H1 (cell line): Measurements from ENCODE around the gene SRRM3. TPM values are rescaled to one million over a fixed set of nuclear protein-coding genes. Genes with fewer than 3 reads are reported as not detected.

ENCODE experiments used
- CTCF ChIA-PET: fragments of 300-600 bp; sonication (Branson Sonifier 250); formaldehyde crosslinking; loops from one replicate; lab custom pipeline; 2021; ENCODE audit not compliant: partially characterized antibody; lab: Charles Lee
- POLR2A ChIA-PET: fragments of 300-600 bp; sonication (Branson Sonifier 250); formaldehyde crosslinking; loops from one replicate; lab custom pipeline; 2021; ENCODE audit warnings: inconsistent platforms; ENCODE audit not compliant: partially characterized antibody; lab: Charles Lee
- DNase-seq, 2 experiments: peaks; one replicate each; pipeline versions ENCODE4 v3.0.0 to v3.0.0-alpha.2; 2010 to 2022; ENCODE audit warnings: low spot score in 2 of 2, low read depth in 1 of 2, mixed read lengths in 1 of 2
- FAIRE-seq: peaks from 2 replicates; lab custom pipeline; 2011; peaks lifted over from hg19 to GRCh38; lab: Jason Lieb, UNC
- H2AFZ ChIP-seq: 2 replicates; pipeline ENCODE4 v1.8.1; 2012; ENCODE audit warnings: low read length, inconsistent platforms
- H2AK5ac ChIP-seq: 2 replicates; pipeline ENCODE4 v1.6.1; 2013; ENCODE audit warnings: low read depth, low read length
- H2BK120ac ChIP-seq: replicated peaks from 2 replicates; pipeline ENCODE3; 2013; ENCODE audit warnings: low read depth, low read length, inconsistent platforms
- H2BK12ac ChIP-seq: 2 replicates; pipeline ENCODE4 v1.6.1; 2013; ENCODE audit warnings: low read depth, low read length
- H2BK15ac ChIP-seq: 2 replicates; pipeline ENCODE4 v1.6.1; 2013; ENCODE audit warnings: low read length
- H2BK20ac ChIP-seq: 2 replicates; pipeline ENCODE4 v1.6.1; 2013; ENCODE audit warnings: low read length
- H2BK5ac ChIP-seq: 2 replicates; pipeline ENCODE4 v1.6.1; 2013; ENCODE audit warnings: low read depth, low read length
- H3K14ac ChIP-seq: 2 replicates; pipeline ENCODE4 v1.6.1; 2013; ENCODE audit warnings: inconsistent platforms; ENCODE audit not compliant: insufficient read length
- H3K18ac ChIP-seq: 2 replicates; pipeline ENCODE4 v1.6.1; 2013; ENCODE audit warnings: low read length; ENCODE audit errors: extremely low read depth
- H3K23ac ChIP-seq: 2 replicates; pipeline ENCODE4 v1.6.1; 2013; ENCODE audit warnings: inconsistent platforms; ENCODE audit not compliant: insufficient read length
- H3K23me2 ChIP-seq: 2 replicates; pipeline ENCODE4 v1.6.1; 2013; ENCODE audit warnings: low read depth, low read length
- H3K27ac ChIP-seq: 2 replicates; pipeline ENCODE4 v1.6.1; 2011; ENCODE audit warnings: low read depth, low read length, inconsistent platforms
- H3K27me3 ChIP-seq, 4 experiments: replicated peaks in 1 of 4; 1 replicate in 1 of 4; 2 replicates in 3 of 4; pipeline versions ENCODE4 v1.6.1 to v1.8.1; 2011 to 2013; ENCODE audit warnings: low read length in 3 of 4, mild to moderate bottlenecking in 3 of 4, inconsistent platforms in 2 of 4, mixed read lengths in 2 of 4, moderate library complexity in 1 of 4; ENCODE audit not compliant: control insufficient read depth in 3 of 4, insufficient read depth in 3 of 4; ENCODE audit errors: extremely low read depth in 1 of 4
- H3K36me3 ChIP-seq, 4 experiments: 2 replicates each; pipeline versions ENCODE4 v1.6.1 to v1.8.1; 2011 to 2013; ENCODE audit warnings: mild to moderate bottlenecking in 4 of 4, low read length in 3 of 4, moderate library complexity in 2 of 4, control low read depth in 1 of 4, inconsistent platforms in 1 of 4; ENCODE audit not compliant: insufficient read depth in 4 of 4, control insufficient read depth in 2 of 4
- H3K4ac ChIP-seq: replicated peaks from 2 replicates; pipeline ENCODE3; 2013; ENCODE audit warnings: low read length, low read depth, mixed read lengths, inconsistent platforms; ENCODE audit not compliant: insufficient read length
- H3K4me1 ChIP-seq, 4 experiments: replicated peaks in 1 of 4; 1 replicate in 1 of 4; 2 replicates in 3 of 4; pipeline versions ENCODE4 v1.6.1 to v1.8.1; 2011 to 2013; ENCODE audit warnings: low read length in 3 of 4, inconsistent platforms in 2 of 4, mixed read lengths in 1 of 4; ENCODE audit not compliant: insufficient read depth in 4 of 4, control insufficient read depth in 3 of 4
- H3K4me2 ChIP-seq, 2 experiments: 2 replicates each; pipeline versions ENCODE4 v1.6.1 to v1.8.1; 2011 to 2013; ENCODE audit warnings: low read depth in 2 of 2, low read length in 2 of 2, control low read depth in 1 of 2, inconsistent platforms in 1 of 2, mild to moderate bottlenecking in 1 of 2; ENCODE audit not compliant: insufficient read depth in 1 of 2
- H3K4me3 ChIP-seq, 4 experiments: fragments of 200-600, 300-600 bp in 1 of 4; sonication (generic), shearing (Covaris generic), sonication (Bioruptor Twin) in 1 of 4; 2 replicates each; pipeline versions ENCODE4 v1.5.1 to v1.8.1; 2011 to 2016; ENCODE audit warnings: low read length in 4 of 4, low read depth in 3 of 4, control low read depth in 2 of 4, inconsistent platforms in 2 of 4, mild to moderate bottlenecking in 2 of 4, mixed read lengths in 1 of 4, moderate library complexity in 1 of 4; ENCODE audit not compliant: insufficient read depth in 2 of 4; ENCODE audit errors: extremely low read depth in 1 of 4
- H3K56ac ChIP-seq: replicated peaks from 2 replicates; pipeline ENCODE3; 2013; ENCODE audit warnings: low read depth, mild to moderate bottlenecking, mixed read lengths, low read length, inconsistent platforms; ENCODE audit not compliant: insufficient read length
- H3K79me1 ChIP-seq: 2 replicates; pipeline ENCODE4 v1.6.1; 2013; ENCODE audit warnings: low read depth, low read length, control low read depth
- H3K79me2 ChIP-seq, 2 experiments: 2 replicates each; pipeline versions ENCODE4 v1.6.1 to v1.8.1; 2012 to 2013; ENCODE audit warnings: low read length in 2 of 2, mild to moderate bottlenecking in 2 of 2, inconsistent platforms in 1 of 2; ENCODE audit not compliant: insufficient read depth in 2 of 2, control insufficient read depth in 1 of 2
- H3K9ac ChIP-seq, 4 experiments: replicated peaks in 1 of 4; 1 replicate in 1 of 4; 2 replicates in 3 of 4; pipeline versions ENCODE4 v1.6.1 to v1.8.1; 2011 to 2013; ENCODE audit warnings: low read depth in 3 of 4, low read length in 3 of 4, control low read depth in 2 of 4, mild to moderate bottlenecking in 2 of 4, moderate library complexity in 2 of 4, inconsistent platforms in 1 of 4; ENCODE audit errors: extremely low read depth in 1 of 4
- H3K9me3 ChIP-seq, 2 experiments: 2 replicates each; pipeline versions ENCODE4 v1.6.1 to v1.8.1; 2012 to 2013; ENCODE audit warnings: mild to moderate bottlenecking in 2 of 2, moderate library complexity in 2 of 2, control low read depth in 1 of 2, inconsistent platforms in 1 of 2, low read depth in 1 of 2, low read length in 1 of 2, mixed read lengths in 1 of 2; ENCODE audit not compliant: insufficient read depth in 2 of 2
- H4K20me1 ChIP-seq, 2 experiments: replicated peaks in 1 of 2; 2 replicates each; pipeline versions ENCODE3 to v1.8.1; 2011 to 2013; ENCODE audit warnings: inconsistent platforms in 2 of 2, low read length in 2 of 2, mild to moderate bottlenecking in 1 of 2; ENCODE audit not compliant: insufficient read depth in 2 of 2, control insufficient read depth in 1 of 2
- H4K5ac ChIP-seq: 2 replicates; pipeline ENCODE4 v1.6.1; 2013; ENCODE audit warnings: low read length, low read depth, mixed read lengths, inconsistent platforms; ENCODE audit not compliant: insufficient read length
- H4K8ac ChIP-seq: 2 replicates; pipeline ENCODE4 v1.8.0; 2013; ENCODE audit warnings: mild to moderate bottlenecking, moderate library complexity, low read length, inconsistent platforms; ENCODE audit not compliant: insufficient read depth; ENCODE audit errors: extremely low read depth
- H4K91ac ChIP-seq: replicated peaks from 2 replicates; pipeline ENCODE3; 2013; ENCODE audit warnings: low read length, mixed read lengths, inconsistent platforms; ENCODE audit not compliant: insufficient read length
- ASH2L ChIP-seq: fragments of 200-600, 300-600 bp; sonication (generic); IDR thresholded peaks from one replicate; pipeline ENCODE4 v1.7.1; 2017; ENCODE audit warnings: low read length
- BCL11A ChIP-seq, 2 experiments: IDR thresholded peaks; one replicate each; pipeline ENCODE4 v1.6.1; 2011; ENCODE audit warnings: low read depth in 2 of 2, low read length in 2 of 2, mild to moderate bottlenecking in 2 of 2
- FOSL1 ChIP-seq: IDR thresholded peaks from 2 replicates; pipeline ENCODE4 v1.6.1; 2011; ENCODE audit warnings: mild to moderate bottlenecking, low read depth, low read length, moderate library complexity; ENCODE audit not compliant: insufficient read depth
- KDM1A ChIP-seq: fragments of 200-600, 300-600 bp; sonication (generic); IDR thresholded peaks from 2 replicates; pipeline ENCODE4 v1.7.1; 2016; ENCODE audit warnings: mild to moderate bottlenecking, low read length, borderline replicate concordance
- POLR2A ChIP-seq, 2 experiments: IDR thresholded peaks; 1 replicate in 1 of 2; 2 replicates in 1 of 2; pipeline ENCODE4 v1.6.1; 2011; ENCODE audit warnings: low read depth in 2 of 2, low read length in 2 of 2, mild to moderate bottlenecking in 2 of 2; ENCODE audit errors: control extremely low read depth in 1 of 2
- POU5F1 ChIP-seq: IDR thresholded peaks from 2 replicates; pipeline ENCODE4 v1.6.1; 2011; ENCODE audit warnings: low read depth, mild to moderate bottlenecking, low read length, moderate library complexity
- RFX5 ChIP-seq: IDR thresholded peaks from 2 replicates; pipeline ENCODE4 v1.6.1; 2011; ENCODE audit warnings: low read depth, low read length, improper control_type of control experiment, borderline replicate concordance
- SIRT6 ChIP-seq: IDR thresholded peaks from one replicate; pipeline ENCODE4 v1.7.1; 2012; ENCODE audit warnings: low read length, inconsistent platforms
- SP1 ChIP-seq: IDR thresholded peaks from 2 replicates; pipeline ENCODE4 v1.6.1; 2011; ENCODE audit warnings: low read depth, low read length
- SRF ChIP-seq: IDR thresholded peaks from 2 replicates; pipeline ENCODE4 v1.6.1; 2011; ENCODE audit warnings: mild to moderate bottlenecking, low read depth, low read length, moderate library complexity
- TEAD4 ChIP-seq: IDR thresholded peaks from 2 replicates; pipeline ENCODE4 v1.6.1; 2012; ENCODE audit warnings: low read depth, low read length, inconsistent platforms, mixed read lengths
- YY1 ChIP-seq: IDR thresholded peaks from 2 replicates; pipeline ENCODE4 v1.6.1; 2011; ENCODE audit warnings: low read depth, mild to moderate bottlenecking, low read length
- WGBS, 2 experiments: shearing (Covaris generic) in 1 of 2; methylation state at CpG; one replicate each; pipeline versions ENCODE4 v1.1.6 to v1.1.7; 2013 to 2015; ENCODE audit warnings: low lambda C conversion rate in 2 of 2, mixed read lengths in 2 of 2, inconsistent platforms in 1 of 2, low coverage in 1 of 2, missing lambda C conversion rate in 1 of 2; ENCODE audit not compliant: insufficient replicate concordance in 2 of 2, insufficient coverage in 1 of 2, insufficient read length in 1 of 2; ENCODE audit errors: extremely low coverage in 1 of 2, missing lambda C conversion rate in 1 of 2; 5-methylcytosine and 5-hydroxymethylcytosine counted together
- polyA plus RNA-seq, 7 experiments: library from polyadenylated mRNA; depleted of rRNA in 3 of 7; stranded (reverse) in 5 of 7; unstranded in 2 of 7; fragments of >200 nt in 5 of 7; fragments of 200-250 nt in 2 of 7; gene quantifications; 1 replicate in 5 of 7; 2 replicates in 1 of 7; 4 replicates in 1 of 7; pipeline versions ENCODE4 v1.2.1 to v1.2.3, GENCODE V29; 2011 to 2013; ENCODE audit warnings: missing spikeins in 2 of 7, mixed read lengths in 2 of 7
- total RNA-seq: library from RNA; stranded (reverse); fragmentation: NEBNext Ultra II Directional; extraction: Animal tissue kit (Norgen Biotek cat#: 25700); gene quantifications from 2 replicates; pipeline ENCODE4 v1.2.1, GENCODE V29; 2021

Gene SRRM3
- total and polyA plus RNA-seq, 2 of the 8 experiments (the other 6 are each of a cell fraction or from before 2014, with no cell fraction given): 10.4 to 17.4 TPM

- Histone ChIP-seq H3K4me3 (no peak overlapping the region), H3K9ac (no peak overlapping the region), H2AFZ (no peak overlapping the region), H3K56ac (no peak overlapping the region), H2BK120ac (no peak overlapping the region), H4K5ac (no peak overlapping the region), H4K8ac (no peak overlapping the region), H3K4me2 (no peak overlapping the region), H2AK5ac (no peak overlapping the region), H3K23me2 (no peaks in the 10 kb centered on the region), H2BK5ac (no peak overlapping the region), H3K27ac (no peak overlapping the region), H3K9me3 (no peaks in the 10 kb centered on the region), H3K23ac (no peak overlapping the region), H3K4me1 (no peaks in the 10 kb centered on the region), H2BK15ac (no peak overlapping the region), H4K91ac (no peak overlapping the region), H3K79me1 (no peaks in the 10 kb centered on the region), H2BK20ac (no peak overlapping the region), H3K36me3 (no peaks in the 10 kb centered on the region), H3K4ac (no peak overlapping the region), H3K18ac (no peak overlapping the region), H3K27me3 (no peaks in the 10 kb centered on the region), H4K20me1 (no peaks in the 10 kb centered on the region), H3K79me2 (no peaks in the 10 kb centered on the region), H2BK12ac (no peak overlapping the region), H3K14ac (no peak overlapping the region)
- CTCF ChIA-PET: interaction anchor here (0.6 kb wide), 1 partner anchor 277 kb away, joined by 3 read pairs; no protein-coding TSS in a partner anchor
- WGBS, 2 experiments: 84% methylated on average over 5 of the region's 5 CpGs; no CpG with 5 or more reads in 1 of the 2 experiments
- POLR2A ChIA-PET: no interaction called here
- FAIRE-seq (no peak), DNase-seq (no peak)
- TF ChIP-seq POU5F1 (no peak), SIRT6 (no peak), YY1 (no peak), KDM1A (no peak), ASH2L (no peak), SRF (no peak), BCL11A (IDR thresholded peaks at IDR 0.05; ENCODE audit: low read depth in 2 of 2, low read length in 2 of 2) (no peak), TEAD4 (no peak), RFX5 (no peak), FOSL1 (no peak), SP1 (no peak), POLR2A (IDR thresholded peaks at IDR 0.05; ENCODE audit: control extremely low read depth in 1 of 2, low read depth in 2 of 2, low read length in 2 of 2) (no peak)
Measured at GRCh38 chr7:76151932-76152331, 49.8 kb upstream of the SRRM3 start.
